HG02623 (cell line): Measurements from ENCODE around the gene TCEA3.

Experiments used
- ATAC-seq: cut with Tn5 transposase; IDR thresholded peaks from one replicate; pipeline ENCODE4 v1.9.1; 2021; ENCODE audit warnings: moderate library complexity; ENCODE audit not compliant: unreplicated experiment

TCEA3 gene

DNA sequence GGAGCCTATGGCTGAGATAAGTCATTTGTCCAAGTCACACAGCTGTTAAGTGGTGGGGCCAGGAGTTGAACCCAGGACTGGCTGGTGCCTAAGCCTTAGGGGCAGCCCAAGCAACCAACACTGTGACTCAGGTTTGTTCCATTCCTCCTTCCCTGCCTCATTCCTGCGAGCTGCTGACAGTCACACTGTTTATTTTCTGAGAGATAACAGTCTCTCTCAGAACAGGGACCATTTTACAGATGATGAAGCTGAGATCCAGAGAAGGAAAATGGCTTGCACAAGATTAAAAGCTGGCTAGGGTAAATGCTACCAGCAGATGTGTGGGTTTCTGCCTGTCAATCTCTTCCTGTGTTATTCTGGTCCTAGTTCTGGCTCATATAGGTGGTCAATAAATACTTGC is 24.3 kb upstream of the TCEA3 start:
- no peak for ATAC-seq

DNA sequence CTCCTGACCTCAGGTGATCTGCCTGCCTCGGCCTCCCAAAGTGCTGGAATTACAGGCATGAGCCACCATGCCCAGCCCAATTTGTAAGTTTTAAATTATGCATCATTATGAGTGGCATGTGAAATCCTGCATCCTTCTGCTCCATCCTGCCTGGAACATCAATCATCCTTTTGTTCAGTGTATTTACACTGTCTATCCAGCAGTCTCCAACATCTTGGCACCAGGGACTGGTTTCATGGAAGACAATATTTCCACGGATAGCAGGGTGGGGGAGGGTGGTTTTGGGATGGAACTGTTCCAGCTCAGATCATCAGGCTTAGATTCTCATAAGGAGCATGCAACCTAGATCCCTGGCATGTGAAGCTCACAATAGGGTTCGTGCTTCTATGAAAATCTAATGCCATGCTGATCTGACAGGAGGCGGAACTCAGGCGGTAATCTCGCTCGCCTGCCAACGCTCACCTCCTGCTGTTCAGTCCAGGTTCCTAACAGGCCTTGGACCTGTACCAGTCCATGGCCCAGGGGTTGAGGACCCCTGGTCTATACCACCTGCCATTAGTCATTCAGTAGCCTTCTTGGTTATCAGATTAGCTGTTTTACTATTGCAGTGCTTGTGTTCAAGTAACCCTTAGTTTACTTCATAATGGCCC is 22.2 kb upstream of the TCEA3 start:
- no peak for ATAC-seq

DNA sequence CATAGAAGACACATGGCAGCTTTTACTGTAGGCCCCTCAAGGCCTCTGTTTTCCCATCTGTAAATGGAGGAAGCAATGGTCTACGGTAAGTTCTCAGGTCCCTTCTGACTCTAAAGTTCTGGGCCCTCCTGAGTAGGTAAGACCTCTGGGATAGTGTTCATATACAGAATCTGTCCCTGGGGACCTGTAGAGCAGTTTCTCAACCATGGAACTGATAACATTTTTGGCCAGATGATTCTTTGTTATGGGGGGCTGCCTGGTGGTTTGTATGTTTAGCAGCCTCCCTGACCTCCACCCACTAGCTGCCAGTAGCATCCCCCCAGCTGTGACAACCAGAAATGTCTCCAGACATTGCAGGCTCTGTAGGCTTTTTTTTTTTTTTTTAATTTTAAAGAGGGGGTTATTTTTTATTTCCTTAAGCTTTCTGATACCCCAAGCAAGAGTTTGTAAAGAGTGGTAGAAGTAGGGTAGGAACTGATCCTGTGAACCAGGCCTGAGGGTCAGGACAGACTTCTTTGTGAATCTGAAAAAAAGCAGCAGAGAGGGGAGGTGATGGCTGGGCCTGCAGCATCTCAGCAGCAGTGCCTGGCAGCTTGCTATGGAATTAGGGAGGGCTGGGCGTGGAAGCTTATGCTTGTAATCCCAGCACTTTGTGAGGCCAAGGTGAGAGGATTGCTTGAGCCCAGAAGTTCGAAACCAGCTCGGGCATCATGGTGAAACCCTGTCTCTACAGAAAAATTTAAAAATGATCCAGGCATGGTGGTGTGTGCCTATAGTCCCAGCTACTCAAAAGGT is 20.2 kb upstream of the TCEA3 start:
- ATAC-seq: no peak

DNA sequence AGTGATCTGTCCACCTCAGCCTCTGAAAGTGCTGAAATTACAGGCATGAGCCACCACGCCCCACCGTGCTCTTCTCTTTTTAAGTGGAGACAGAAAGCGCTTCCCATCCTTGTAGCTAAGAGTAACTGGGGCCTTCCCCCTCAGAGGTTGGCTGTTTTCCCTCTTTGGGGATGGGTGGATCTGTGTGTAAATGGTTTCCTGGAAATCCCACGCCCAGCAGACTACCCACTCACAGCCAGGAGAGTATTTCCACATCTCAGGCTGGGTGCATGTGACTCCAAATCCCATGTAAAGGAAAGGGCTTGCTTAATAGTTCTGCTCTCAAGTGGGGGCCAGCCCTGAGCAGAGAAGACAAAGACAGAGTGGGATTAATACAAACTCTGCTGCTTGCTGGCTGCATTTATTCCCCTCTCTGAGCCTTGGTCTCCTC is 19.6 kb upstream of the TCEA3 start:
- no peak for ATAC-seq

DNA sequence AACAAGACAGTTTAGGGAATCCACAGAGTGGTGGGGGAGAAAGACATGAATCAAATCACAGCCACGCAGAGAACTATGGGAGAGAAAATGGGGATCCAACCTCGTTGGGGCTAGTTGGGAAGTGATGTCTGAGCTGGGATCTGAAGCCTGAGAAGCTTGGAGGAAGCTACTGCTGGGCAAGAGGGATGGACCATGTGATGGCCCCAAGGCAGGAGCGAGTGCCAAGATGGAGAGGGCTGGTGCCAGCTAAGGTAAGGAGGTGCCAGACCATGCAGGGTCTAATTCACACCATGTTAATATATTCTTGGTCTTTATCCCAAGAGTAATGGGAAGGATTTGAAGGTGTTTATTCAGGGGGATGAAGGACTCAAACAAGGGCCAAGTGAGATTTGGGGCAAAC is 18.2 kb upstream of the TCEA3 start:
- ATAC-seq: no peak

DNA sequence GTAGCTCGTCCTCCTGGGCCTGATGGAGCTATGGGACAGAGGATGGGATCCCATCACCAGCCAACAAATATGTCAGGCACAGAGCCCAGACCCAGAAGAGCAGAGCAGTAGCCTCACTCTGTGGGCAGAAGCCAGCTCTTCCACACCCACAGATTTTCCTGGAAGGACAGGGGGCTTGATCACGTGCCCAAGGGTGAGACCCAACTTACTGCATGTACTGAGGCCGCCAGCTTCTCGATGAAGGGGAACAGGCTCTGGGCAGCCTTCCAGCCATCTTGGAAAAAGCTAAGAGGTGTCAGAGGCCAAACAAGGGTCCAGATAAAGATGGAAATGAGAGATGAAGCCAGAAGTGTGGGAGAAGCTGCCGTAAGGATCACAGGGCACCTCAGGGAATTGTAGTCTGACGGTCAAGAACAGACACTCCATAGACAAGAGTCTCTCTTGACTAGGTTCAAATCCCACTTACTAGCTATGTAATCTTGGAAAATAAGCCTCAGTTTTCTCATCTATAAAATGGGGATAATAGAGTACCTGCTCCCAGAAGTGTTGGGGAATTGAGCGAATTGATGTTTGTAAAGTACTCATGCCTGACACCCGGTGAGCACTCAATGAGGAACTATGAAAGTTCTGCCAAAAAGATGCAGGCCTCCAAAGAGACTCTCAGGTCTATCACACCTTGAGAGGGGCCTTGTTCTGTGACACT is 17.0 kb upstream of the TCEA3 start:
- ATAC-seq: no peak

DNA sequence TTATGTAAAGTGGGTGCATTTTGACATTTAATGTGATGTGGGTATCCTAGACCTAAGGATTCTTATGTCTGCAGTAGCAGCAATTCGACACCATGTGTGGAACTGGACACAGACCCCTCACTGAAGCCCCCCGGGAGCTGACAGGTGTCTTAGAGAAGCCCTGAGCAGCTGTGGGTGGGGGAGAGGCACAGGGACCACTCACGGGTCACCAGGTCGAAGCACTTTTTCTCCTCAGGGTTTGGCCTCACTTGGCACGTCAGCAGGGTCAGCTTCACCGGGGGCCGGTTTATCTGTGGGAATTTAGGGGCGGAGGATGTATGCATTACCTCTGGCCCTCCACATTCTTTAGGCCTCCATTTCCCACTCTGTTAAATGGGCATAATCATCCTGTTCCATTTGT is 14.0 kb upstream of the TCEA3 start:
- no peak for ATAC-seq

DNA sequence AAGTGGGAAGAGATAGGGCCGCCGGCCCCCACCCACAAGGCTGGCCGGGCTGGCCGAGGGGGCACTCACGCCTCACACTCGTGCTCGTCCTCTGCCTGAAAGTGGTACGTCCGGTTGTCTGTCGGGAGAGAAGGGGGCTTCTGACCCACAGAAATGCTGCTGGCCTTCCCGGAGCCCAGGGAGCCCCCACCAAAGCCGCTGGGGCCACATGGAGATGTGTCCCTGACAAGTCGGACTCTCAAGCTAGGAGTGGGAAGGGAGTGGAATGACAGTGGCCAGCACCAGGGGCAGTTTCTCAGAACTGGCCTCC is 12.8 kb upstream of the TCEA3 start:
- ATAC-seq: no peak

DNA sequence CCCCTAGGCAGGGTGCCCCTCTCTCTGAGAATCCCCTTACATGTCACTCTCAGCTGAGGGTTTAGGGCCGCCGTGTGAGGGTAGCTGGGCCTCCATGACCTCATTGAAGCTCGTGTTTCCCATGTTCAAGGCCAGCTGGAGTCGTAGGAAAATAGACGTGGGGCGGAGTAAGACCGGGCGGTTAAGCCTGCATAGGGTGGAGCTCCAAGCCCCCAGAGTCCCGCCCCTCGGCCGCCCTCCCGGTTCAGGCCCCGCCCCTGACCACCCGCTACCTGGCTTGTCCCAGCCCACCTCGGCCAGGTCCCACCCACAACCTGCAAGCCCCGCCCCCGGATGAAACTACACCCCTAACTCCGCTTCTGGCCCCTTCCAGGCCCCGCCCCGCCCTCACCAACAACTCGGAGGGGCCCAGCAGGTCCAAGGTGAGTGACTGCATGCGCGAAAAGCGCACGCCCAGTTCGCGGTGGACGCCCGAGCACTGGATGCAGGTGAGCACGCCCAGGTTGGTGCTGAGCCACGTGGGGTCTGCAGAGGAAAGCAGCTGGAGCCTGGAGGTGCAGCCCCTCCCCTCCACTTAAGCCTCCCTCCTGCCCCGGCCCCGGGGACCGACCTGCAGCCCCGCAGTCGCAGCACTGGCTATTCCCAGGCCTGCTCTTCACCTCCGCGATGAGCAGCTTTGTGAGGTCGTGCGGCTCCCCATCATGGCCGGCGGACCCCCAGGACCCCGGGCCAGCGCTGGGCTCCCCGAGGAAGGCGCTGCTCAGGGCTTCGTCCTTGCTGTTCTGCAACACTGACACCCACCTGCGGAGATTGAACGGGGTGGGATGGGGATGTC is 12.2 kb upstream of the TCEA3 start:
- no peak for ATAC-seq

DNA sequence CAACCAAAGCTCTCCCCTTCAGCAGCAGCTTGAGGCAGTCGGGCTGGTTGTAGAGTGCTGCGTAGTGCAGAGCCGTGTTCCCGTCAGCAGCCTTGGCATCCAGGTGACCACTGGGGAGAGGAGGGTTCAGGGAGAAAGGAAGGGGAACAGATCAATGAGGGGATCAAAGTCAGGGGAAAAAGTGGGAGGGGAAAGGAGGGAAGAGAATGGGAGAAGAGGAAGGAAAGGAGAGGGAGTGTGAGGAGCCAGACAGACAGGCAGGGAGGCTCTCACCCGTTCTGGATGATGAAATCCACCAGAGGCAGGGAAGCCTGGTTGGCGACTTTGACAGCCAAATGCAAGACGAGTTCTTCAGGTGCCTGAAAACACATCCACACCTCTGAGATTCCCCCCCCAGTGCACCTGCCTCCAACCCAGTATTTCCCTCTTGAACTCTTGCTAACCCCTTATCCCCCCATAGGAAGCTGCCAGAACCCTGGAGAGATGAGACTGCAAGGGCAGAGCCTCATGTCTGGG is 9.8 kb upstream of the TCEA3 start:
- no peak for ATAC-seq

DNA sequence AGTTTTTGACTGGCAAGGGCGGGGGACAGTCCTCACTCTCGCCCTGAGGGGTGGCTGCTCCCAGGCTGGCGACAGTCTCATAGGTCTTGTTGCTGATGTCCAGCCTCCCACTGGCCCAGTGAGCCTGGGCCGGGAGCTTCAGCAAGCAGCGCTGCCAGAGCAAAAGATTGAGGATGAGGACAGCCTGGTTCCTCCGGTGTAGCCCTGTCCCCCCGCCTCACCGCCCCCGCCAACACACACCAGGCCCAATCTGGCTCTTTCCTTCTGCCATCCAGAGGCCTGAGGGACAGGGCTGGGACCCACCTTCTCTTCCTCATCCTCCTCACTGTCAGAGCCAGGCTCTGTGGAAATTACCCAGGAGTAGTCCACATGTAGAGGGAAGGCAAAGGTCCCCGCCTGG is 8.6 kb upstream of the TCEA3 start:
- no peak for ATAC-seq

DNA sequence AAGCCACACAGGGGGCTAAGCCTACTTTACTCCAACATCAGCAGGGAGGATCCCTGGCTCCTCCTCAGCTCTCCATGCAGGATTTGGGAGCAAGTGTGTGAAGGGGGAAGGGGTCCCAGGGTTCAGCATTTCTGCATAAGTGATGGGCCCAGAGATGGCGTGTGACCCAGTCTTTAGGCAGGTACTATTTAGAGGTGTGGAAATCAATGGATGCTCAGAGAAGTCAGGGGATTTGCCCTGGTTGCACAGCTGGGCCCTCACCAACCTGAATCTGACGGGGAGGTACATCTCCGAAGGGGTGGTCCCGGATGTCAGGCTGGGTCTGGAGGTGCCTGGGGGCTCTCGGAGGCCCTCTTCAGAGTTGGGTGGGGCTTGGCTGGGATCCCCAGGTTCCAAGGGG is 6.9 kb upstream of the TCEA3 start:
- ATAC-seq: no peak

DNA sequence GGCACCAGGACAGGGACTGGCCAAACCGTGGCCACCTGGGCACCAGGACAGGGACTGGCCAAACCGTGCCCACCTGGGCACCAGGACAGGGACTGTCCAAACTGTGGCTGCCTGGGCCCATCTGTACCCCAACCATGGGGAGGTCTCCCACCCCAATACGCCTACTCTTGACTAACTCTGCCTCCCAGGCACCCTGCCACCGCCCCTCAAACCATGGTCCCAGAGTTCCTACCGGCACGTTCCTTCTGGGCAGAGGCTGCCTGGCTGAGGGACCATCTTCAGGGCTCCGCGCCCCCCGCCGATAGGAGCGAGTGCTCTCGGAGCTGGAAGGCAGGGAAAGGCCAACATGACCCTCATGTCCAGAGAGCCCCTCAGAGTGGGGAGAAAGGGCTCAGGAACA is 6.3 kb upstream of the TCEA3 start:
- ATAC-seq: no peak

DNA sequence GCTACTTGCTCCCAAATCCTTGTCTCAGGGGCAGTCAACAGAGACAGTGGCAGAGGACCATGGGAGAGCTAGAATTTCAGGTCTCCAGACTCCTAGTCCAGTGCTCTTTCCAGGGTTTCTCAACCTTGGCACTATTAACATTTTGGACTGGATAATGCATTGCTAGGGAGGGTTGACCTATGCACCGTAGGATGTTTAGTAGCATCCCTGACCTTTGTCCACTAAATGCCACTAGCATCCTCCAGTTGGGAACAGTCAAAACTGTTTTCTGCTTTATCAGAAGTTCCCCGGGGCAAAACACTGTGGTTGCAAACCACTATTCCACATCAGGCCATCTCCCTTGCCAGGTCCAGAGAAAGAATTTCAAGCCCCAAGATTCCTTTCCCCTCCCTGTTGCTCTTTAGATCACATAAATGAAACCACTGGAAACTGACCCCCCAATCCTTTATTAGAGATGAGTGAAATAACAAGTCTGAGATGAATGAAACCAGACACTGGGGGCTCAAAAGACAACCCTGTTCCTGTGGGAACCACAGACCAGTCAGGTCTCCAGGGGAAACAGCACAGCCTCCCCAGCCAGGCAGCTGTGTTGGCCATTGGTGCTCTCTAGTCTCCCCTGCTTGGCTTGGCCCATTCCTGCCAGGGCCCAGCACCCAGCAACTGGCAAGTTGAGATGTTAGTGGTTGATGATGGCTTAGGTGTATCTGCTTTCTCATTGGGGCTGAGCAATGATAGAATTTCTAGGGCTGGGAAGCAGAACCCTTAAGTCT is 3.8 kb upstream of the TCEA3 start:
- ATAC-seq: no peak

DNA sequence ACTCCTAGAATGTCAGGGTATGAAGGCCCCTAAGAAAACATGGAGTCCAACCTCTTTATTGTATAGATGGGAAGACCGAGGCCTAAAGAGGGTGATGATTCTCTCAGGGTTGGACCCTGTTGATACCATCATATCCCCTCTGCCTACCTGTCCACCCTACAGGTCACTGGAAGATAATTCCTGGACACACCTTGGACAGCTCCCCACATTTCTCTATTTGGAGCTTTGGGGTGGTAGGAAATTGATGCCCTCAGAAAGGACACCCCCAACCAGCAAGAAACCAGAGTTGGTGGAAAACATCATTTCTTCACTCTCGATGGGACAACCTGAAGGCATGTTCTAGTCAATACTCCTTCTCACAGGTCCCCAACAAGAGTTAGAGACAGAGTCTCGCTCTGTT is 3.0 kb upstream of the TCEA3 start:
- no peak for ATAC-seq

DNA sequence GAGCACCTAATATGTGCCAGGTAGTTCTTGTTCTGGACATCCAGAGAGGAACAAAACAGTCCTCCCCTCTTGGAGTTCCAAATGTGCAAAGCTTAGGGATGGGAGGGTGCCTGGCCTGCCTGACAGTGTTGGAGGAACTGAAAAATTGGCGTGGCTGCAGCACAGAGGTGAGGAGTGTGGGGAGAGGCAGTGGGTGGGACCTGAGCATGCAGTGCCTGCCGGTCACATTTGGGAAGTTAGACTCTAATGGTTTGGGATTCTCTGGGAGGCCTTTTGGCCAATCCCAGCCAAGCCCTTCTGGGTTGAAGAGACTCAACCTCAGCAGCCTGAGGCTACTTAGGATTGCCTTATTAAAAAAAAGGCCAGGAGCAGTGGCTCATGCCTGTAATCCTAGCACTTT is 2.3 kb upstream of the TCEA3 start:
- no peak for ATAC-seq

DNA sequence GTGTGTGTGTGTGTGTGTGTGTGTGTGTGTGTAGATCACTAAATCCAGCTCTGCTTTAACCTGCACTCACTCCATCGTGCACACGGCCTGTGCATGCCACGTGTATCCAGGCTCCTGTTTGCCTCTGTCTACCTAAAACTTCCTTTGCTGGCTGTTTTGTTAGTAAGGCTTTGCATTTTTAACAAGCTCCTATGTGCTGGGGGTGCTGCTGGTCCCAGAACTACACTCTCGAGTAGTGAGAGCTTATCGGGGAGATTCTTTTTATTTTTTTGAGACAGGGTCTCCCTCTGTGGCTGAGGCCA is 596 bp upstream of the TCEA3 start:
- ATAC-seq: no peak

DNA sequence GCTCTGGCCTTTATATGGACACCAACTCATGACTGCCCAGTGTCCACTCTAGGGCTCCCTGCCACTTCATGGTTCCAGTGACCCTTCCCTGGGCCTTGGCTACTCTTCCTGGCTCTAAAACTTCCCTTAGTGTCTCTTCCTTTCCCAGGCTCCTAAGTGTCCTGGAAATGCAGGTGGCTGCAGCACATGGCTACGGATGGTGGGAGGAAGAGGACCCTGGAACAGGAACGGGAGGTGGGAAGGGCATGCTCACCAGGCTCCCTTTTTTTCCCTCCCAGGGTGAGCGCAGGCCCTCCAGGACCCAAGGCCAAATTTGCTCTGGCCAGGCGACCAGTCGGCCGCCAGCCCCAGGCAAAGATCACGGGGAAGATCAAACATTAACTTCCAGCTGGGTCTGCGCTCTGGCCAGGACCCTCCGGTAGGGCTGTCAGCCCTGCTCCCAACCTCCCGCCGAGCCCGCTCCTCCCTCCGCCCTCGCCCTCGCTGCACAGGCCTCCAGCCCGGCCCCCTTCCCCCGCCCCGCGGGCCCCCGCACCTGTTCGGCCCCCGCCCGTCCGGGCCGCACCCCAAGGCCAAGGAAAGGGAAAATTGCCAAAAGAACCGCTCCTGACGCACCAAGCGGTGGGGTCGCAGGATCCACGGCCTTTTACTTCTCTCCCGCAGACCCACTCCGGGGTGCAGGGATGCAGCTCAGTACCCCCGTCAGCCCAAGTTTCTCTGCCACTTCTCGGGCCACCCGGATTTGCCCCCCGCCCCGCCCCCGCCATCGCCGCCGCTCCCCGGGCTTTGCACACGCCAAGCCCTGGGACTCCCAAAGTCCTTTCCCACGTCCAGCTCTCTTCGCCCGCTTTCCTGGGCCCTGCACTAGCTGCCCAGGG is 894 bp downstream of the TCEA3 start:
- ATAC-seq: no peak

DNA sequence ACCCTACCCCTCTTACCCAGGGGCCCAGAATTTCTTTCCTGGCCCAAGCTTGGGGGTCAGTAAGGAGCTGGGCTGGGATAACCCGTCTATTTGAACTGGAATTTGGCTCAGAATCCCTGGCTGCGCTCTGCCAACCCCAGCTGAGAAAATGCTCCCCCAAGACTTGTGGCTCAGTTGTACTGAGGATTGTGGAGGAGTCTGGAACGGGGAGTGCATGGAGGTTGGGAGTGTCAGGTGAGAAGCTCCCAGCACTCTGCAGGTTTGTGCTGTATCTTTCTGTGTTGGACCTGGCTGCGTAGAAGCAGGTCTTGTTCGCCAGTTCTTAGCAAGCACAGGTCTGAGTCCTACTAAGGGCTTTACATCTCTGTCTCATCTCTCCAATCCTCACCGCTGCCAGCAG is 1.6 kb downstream of the TCEA3 start:
- ATAC-seq: no peak
